Lower lobe of right lung (tissue), 2 donors: Measurements from ENCODE around the gene BOLA3. TPM values are rescaled to one million over a fixed set of nuclear protein-coding genes. Genes with fewer than 3 reads are reported as not detected.

ENCODE experiments used
- ATAC-seq, 2 donors: fragments of 200-7000 bp; cut with Tn5 transposase; one replicate each; pipeline ENCODE4 v1.9.1; 2020 to 2022; ENCODE audit warnings: mild to moderate bottlenecking in 2 of 2, moderate library complexity in 2 of 2
- DNase-seq: peaks from one replicate; pipeline ENCODE4 v3.0.0-alpha.2; 2020
- H3K27ac ChIP-seq: fragments of 200-600 bp; one replicate; pipeline ENCODE4 v1.8.0; 2022
- H3K27me3 ChIP-seq: fragments of 200-600 bp; one replicate; pipeline ENCODE4 v1.8.0; 2022; ENCODE audit warnings: low read depth
- H3K36me3 ChIP-seq: fragments of 200-600 bp; one replicate; pipeline ENCODE4 v1.8.0; 2022; ENCODE audit warnings: mild to moderate bottlenecking
- H3K4me1 ChIP-seq: fragments of 200-600 bp; one replicate; pipeline ENCODE4 v1.8.0; 2022
- H3K4me3 ChIP-seq: fragments of 200-600 bp; one replicate; pipeline ENCODE4 v1.8.0; 2022; ENCODE audit warnings: mild to moderate bottlenecking
- H3K9me3 ChIP-seq: fragments of 200-600 bp; one replicate; pipeline ENCODE4 v1.8.0; 2022
- intact Hi-C: fragments of 100-400 bp; cut with DNase I; formaldehyde crosslinking; loops from one replicate; pipeline ENCODE4 v1.11.0; 2022
- total RNA-seq: library from RNA; stranded (reverse); fragmentation: NEBNext Ultra II Directional; extraction: Animal tissue kit (Norgen Biotek cat#: 25700); gene quantifications from one replicate; pipeline ENCODE4 v1.2.1, GENCODE V29; 2021
- TF ChIP-seq, protein P1 (sequence below): fragments of 200-600 bp; IDR thresholded peaks from one replicate; pipeline ENCODE4 v1.8.0; 2022; ENCODE audit warnings: antibody characterized with exemption, mild to moderate bottlenecking
- donor health status: DM: no; HTN: yes; CAD: no; lungs with severe emphysema.

The BOLA3 gene
- total RNA-seq, 1 donor from 2014 or later: 19.6 TPM

GRCh38 chr2:74148457-74149246 is 940 bp upstream of the BOLA3 start:
- Histone ChIP-seq H3K27ac (peak overlapping the region; percentile 68), H3K4me3 (peak overlapping the region; percentile 94), H3K4me1 (peaks cover 22% of the 10 kb centered on the region), H3K27me3 (no peaks in the 10 kb centered on the region), H3K36me3 (peaks cover 35% of the 10 kb centered on the region), H3K9me3 (no peaks in the 10 kb centered on the region)
- ATAC-seq: no peak
- TF ChIP-seq, protein P1, sequence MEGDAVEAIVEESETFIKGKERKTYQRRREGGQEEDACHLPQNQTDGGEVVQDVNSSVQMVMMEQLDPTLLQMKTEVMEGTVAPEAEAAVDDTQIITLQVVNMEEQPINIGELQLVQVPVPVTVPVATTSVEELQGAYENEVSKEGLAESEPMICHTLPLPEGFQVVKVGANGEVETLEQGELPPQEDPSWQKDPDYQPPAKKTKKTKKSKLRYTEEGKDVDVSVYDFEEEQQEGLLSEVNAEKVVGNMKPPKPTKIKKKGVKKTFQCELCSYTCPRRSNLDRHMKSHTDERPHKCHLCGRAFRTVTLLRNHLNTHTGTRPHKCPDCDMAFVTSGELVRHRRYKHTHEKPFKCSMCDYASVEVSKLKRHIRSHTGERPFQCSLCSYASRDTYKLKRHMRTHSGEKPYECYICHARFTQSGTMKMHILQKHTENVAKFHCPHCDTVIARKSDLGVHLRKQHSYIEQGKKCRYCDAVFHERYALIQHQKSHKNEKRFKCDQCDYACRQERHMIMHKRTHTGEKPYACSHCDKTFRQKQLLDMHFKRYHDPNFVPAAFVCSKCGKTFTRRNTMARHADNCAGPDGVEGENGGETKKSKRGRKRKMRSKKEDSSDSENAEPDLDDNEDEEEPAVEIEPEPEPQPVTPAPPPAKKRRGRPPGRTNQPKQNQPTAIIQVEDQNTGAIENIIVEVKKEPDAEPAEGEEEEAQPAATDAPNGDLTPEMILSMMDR: no peak
- no peak for DNase-seq
- intact Hi-C loops: no loop called here

DNA sequence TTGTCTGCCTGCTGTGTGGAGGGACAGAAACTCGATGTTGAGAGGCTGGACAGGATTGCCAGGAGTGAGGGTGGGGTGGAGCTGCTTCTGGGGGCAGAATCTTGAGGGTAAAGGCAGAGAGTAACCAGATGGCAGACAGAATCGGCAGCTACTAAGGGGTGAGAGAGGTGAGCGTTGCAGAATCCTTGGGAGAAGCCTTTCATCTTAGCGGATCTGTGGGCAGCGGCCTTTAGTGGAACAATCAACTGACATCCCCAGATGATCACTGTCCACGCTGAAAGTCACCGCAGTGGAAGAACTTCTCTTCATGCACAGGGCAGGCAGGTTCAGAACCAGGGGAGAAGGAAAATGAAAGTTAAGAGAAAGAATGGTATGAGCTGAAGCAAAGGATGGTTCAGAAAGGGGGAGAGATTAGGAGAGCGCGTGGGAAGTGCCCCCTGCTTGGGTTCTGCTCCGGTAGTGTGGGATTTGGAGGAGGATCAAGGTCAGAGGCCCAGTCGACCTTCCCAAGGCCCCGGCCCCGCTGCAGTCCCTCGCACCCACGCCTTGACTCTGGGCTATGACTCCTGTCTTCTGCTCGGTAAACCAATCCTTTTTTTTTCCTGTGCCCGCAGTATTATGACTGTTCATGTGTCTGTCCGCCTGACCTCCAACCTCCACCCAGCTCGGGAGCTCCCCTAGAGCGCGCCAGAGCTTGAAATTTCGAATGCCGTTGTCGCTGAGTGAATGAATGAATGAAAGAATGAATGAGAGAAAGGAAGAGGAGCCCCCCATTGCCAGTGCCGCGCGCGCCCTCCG is 584 bp downstream of the BOLA3 start:
- H3K36me3 ChIP-seq: peaks cover 26% of the 10 kb centered on the region
- intact Hi-C loops: no loop called here
- ATAC-seq (peak in 1 of 2 donors; percentile 34), DNase-seq (no peak)
- no peaks in the 10 kb centered on the region for H3K27me3 ChIP-seq
- peak overlapping the region; percentile 94 for H3K4me3 ChIP-seq
- no peaks in the 10 kb centered on the region for H3K9me3 ChIP-seq
- H3K4me1 ChIP-seq: peaks cover 22% of the 10 kb centered on the region
- TF ChIP-seq, protein P1: no peak
- H3K27ac ChIP-seq: peak overlapping the region; percentile 68

DNA sequence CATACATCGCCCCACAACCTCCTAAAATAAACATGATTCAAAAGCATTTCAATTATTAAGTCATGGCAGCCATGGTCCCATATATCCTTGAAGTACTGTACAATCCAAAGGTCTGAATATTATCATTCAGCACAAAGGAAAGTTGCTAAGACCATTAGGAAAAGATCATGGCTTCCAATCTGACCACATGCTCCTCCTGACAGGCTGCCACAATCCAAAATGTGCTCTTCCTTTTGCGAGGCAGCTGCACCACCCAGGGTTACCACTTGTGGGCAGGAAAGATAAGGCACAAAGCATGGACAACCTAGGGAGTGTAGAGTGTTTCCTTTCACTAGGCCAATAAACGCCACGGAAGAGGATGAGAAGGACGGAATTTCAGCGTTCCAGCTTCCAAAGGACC is 5.4 kb downstream of the BOLA3 start:
- TF ChIP-seq, protein P1: no peak
- peaks cover 20% of the 10 kb centered on the region for H3K36me3 ChIP-seq
- no peak overlapping the region for H3K27ac ChIP-seq
- DNase-seq (no peak), ATAC-seq (no peak)
- H3K4me3 ChIP-seq: no peak overlapping the region
- H3K9me3 ChIP-seq: no peaks in the 10 kb centered on the region
- H3K27me3 ChIP-seq: no peaks in the 10 kb centered on the region
- intact Hi-C loops: no loop called here
- peaks cover 14% of the 10 kb centered on the region for H3K4me1 ChIP-seq

- ATAC-seq: no peak
Observed at GRCh38 chr2:74138600-74139323, 8.9 kb downstream of the BOLA3 start.

More at GRCh38 chr2:74138600-74139323, 8.9 kb downstream of the BOLA3 start:
- TF ChIP-seq, protein P1: peak; percentile 10
- Histone ChIP-seq H3K36me3 (peaks cover 30% of the 10 kb centered on the region), H3K4me3 (no peak overlapping the region), H3K27ac (no peak overlapping the region), H3K9me3 (no peaks in the 10 kb centered on the region), H3K27me3 (no peaks in the 10 kb centered on the region), H3K4me1 (no peaks in the 10 kb centered on the region)
- intact Hi-C loops: no loop called here
- DNase-seq: no peak
